GM12891 (cell line): ENCODE data around the gene APBB1IP.
"Not testable (repeated sequence)": the region's sequence is repeated elsewhere in the genome, so short reads cannot be mapped to it uniquely, and the experiment has no call there.

Experiments used
- DNase-seq: peaks from one replicate; pipeline ENCODE4 v3.0.0; 2011; ENCODE audit warnings: low spot score; ENCODE audit not compliant: insufficient read length
- FAIRE-seq: peaks from 2 replicates; lab custom pipeline; 2011; peaks lifted over from hg19 to GRCh38; lab: Jason Lieb, UNC
- PAX5 ChIP-seq: IDR thresholded peaks from 2 replicates; pipeline ENCODE4 v1.6.1; 2011; ENCODE audit warnings: low read length, moderate library complexity, mild to moderate bottlenecking; ENCODE audit not compliant: insufficient read depth, severe bottlenecking
- POLR2A ChIP-seq: IDR thresholded peaks from 2 replicates; pipeline ENCODE4 v1.6.1; 2011; ENCODE audit warnings: low read depth, low read length, control low read depth
- POLR2AphosphoS5 ChIP-seq: IDR thresholded peaks from 2 replicates; pipeline ENCODE4 v1.6.1; 2011; ENCODE audit warnings: low read depth, low read length, control low read depth
- POU2F2 ChIP-seq: IDR thresholded peaks from 2 replicates; pipeline ENCODE4 v1.6.1; 2011; ENCODE audit warnings: low read depth, mild to moderate bottlenecking, control low read depth, low read length, moderate library complexity
- SPI1 ChIP-seq: IDR thresholded peaks from 2 replicates; pipeline ENCODE4 v1.6.1; 2011; ENCODE audit warnings: low read depth, low read length, control low read depth
- TAF1 ChIP-seq: IDR thresholded peaks from 2 replicates; pipeline ENCODE4 v1.6.1; 2011; ENCODE audit warnings: low read depth, low read length, control low read depth

APBB1IP gene

DNA sequence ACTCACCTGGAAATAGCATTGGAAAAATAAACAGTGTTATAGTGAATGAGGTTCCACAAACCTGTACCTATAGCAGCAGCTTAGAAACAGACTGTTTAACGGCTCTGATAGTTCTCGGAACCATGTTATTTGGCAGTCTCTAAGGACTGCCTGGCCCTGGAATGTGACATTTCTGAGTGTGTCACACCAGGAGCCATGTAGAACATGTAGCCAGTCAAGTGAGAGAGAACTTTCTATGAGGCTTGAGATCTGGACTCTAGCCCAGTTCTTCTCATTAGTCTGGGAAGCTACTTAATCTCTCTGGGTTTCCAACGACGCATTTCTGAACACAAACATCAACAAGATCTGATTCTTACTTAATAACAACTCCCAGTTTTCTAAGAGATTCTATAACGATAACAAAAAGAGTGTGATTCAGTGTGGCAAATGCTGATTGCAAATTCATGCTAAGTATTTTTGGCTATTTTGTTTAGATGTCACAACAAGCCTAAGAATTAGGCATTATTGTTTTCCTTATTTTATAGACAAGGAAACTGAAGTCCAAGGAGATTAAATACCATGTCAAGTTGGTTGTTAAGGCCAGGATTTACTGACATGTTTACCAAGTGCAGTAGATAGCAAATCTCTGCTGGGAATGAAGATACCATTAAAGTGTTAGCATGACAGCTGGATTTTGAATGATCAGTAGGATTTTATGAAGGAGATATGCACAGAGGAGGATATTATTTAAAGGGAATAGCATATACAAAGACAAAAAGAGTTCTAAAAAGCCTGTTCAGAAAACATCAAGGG lies 47.2 kb downstream of the APBB1IP start:
- TF ChIP-seq POU2F2 (no peak), SPI1 (no peak), POLR2A (no peak), PAX5 (no peak), TAF1 (no peak), POLR2AphosphoS5 (no peak)
- DNase-seq = no peak
- peak; percentile 64 for FAIRE-seq

DNA sequence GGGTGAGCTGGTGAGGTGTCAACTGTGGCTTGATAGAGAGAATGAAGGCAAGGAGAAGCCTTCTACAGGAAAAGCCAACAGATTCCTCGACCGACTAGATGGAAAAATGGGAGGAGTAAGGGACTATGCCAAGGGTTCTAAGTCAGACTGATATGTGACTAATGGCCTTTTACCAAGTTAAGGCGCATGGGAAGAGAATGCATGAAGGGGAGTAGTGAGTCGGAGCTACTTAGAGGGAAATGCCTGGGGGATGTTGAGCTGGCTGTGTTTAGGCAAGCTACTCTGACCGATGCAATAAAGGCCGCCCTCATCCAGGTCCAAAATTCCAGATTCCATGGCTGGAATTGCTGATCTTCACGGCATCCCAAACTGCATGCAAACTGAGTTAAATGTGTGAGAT lies 48.2 kb downstream of the APBB1IP start:
- DNase-seq = no peak
- TF ChIP-seq POU2F2 (no peak), TAF1 (no peak), PAX5 (no peak), POLR2A (no peak), POLR2AphosphoS5 (no peak), SPI1 (no peak)
- FAIRE-seq = no peak

DNA sequence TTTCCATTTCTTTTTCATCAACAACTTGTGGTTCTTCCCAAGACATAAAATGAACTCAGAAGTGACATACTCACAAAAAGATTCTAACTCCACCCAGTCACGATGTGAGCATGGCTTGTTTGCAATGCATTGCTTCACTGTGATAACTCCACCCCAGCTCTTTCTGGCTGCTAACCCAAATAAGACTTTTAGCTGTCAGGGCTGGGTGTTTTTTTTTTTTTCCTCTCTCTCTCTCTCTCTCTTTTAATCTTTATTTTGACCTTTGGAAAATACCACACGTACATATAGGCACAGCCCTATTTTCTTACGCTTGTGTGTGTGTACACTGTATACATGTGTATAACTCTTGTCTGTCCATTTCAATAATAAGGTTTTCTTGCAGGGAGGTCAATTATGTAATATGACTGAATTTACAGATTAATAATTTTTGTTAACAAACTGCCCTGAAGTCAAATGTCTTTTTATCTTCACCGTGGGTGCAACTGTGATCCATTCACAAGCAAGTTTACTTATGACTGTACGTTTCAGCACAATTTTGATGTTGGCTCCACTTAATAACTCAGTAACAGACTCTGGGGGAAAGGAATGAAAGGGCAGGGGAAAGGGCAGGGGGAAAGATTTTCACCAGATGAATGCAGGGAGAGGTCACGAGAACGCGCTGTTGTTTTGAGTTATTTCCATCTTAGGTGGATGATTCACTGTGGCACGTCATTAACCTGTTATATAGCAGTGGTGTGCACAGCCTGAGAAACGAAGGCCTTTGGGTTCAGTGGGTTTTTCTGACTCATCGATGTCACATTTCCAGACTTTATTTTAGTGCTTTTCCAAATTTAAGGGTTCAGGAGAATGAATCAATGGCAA lies 49.1 kb downstream of the APBB1IP start:
- FAIRE-seq (peak; percentile 90), DNase-seq (no peak)
- TF ChIP-seq SPI1 (no peak), POU2F2 (0 out of 2 replicates have a peak, but pooled peaks have one; percentile 19), POLR2AphosphoS5 (no peak)

DNA sequence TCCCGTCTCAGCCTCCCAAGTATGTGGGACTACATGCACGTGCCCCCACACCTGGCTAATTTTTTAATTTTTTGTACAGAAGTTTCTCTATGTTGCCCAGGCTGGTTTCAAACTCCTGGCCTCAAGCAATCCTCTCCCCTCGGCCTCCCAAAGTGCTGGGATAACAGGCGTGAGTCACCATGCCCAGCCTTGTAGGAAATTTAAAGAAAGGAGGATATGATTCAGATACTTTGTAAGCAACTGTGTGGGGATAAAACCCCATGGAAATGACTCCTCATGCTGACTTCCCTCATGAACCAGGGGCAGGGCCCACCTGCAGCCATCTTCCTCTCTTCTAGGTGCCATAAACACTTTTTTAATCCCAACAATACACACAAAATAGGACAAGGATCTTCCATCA lies 50.2 kb downstream of the APBB1IP start:
- DNase-seq (no peak), FAIRE-seq (no peak)
- TF ChIP-seq TAF1 = no peak
- TF ChIP-seq POLR2A = no peak
- TF ChIP-seq POLR2AphosphoS5 = no peak
- TF ChIP-seq POU2F2 = no peak

DNA sequence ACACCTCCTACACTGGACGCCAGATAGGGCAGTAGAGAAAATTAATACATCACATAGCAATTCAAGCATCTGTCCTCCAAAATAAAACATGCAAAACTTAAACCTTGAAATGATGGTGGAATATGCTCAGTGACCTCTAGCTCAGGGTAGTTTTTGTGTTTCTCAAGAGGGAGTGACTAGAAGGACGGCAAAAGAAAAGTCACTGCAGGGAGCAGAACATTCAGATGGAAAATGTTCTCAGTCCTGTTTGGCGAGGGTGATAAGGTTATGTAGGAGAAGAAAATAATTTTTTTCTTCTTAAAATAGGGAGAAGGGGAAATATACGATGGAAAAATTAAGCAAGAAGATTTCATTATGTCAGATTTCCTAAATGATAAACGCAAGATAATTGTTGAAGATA lies 50.9 kb downstream of the APBB1IP start:
- no peak for TF ChIP-seq POLR2AphosphoS5
- no peak for TF ChIP-seq POU2F2
- no peak for DNase-seq
- no peak for FAIRE-seq

DNA sequence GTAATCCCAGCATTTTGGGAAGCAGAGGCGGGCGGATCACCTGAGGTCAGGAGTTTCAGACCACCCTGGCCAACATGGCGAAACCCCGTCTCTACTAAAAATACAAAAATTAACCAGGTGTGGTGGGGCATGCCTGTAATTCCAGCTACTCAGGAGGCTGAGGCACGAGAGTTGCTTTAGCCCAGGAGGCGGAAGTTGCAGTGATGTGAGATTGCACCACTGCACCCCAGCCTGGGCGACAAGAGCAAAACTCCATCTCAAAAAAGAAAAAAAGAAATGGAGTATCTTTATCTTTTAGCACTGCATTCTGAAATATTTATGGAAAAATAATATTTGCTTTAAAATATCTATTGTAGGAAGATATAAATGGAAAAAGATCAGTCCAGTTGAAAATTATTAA lies 52.2 kb downstream of the APBB1IP start:
- not testable (repeated sequence) for FAIRE-seq, DNase-seq

DNA sequence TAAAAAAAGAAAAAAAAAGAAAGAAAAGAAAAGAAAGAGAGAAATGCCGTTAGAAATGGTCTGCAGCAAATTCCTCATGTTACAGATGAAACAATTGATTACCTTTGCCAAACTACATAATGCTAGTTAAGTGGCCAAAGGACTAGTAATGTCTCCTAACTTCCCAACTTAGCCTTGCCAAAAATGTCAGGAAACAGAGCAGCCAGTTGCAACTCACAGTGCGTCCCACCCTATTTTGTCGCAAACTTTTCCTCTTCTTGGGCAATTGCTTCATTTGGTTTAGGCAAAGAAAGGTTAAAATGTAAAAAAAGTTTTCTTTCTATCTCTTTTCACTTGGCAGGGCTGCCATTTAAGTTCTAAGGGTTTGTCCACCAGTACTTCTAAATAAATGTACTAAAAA lies 53.1 kb downstream of the APBB1IP start:
- no peak for TF ChIP-seq SPI1
- no peak for TF ChIP-seq POLR2A
- no peak for TF ChIP-seq POU2F2
- no peak for TF ChIP-seq PAX5
- no peak for TF ChIP-seq POLR2AphosphoS5
- no peak for TF ChIP-seq TAF1
- DNase-seq (no peak), FAIRE-seq (no peak)

DNA sequence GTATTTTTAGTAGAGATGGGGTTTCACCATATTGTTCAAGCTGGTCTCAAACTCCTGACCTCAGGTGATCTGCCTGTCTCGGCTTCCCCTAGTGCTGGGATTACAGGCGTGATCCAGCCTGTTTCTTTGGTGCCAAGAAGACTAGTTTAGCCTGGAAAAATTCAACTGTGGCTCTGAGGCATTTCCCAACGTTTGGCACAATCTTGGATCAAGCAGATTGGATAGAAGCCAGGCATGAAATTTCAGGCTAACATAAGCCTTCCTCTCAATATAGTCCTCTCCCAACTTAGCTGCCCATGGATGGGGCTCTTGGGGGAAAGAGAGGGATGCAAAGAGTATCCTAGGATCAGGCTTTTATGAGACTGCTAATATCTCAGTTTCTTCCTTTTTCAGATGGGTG lies 53.8 kb downstream of the APBB1IP start:
- DNase-seq = no peak
- FAIRE-seq = no peak
- TF ChIP-seq POU2F2 (no peak), TAF1 (no peak), POLR2A (no peak), PAX5 (no peak), SPI1 (no peak), POLR2AphosphoS5 (no peak)

DNA sequence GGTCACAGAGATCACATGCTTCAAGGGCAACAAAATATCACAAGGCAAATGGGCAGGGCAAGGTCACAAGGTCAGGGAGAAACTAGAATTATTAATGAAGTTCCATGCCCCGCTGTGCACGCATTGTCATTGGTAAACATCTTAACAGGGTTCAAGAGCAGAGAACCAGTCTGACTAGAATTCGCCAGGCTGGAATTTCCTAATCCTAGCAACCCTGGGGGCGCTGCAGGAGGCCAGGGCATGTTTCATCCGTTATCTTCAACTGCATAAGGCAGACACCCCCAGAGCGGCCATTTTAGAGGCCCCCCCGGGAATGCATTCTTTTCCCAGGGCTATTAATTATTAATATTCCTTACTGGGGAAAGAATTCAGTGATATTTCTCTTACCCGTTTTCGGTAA lies 54.6 kb downstream of the APBB1IP start:
- DNase-seq, FAIRE-seq: not testable (repeated sequence)

DNA sequence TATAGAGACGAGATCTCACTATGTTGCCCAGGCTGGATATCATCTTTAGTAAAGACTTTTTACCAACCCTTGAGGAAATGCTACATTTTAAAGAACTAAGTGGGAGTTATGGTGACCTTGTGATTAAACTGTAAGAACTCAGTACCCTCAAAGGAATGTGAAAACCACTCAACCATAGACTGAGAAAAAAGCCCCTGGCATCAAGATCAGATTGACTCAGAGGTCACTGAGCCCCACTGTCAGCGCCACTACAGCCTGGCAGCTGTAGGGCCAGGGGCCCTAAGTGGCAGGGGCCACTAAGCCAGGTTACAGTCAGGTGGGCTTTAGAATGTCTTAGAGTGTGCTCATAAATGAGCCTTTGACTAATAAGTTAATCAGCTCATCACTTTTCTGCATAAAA lies 55.9 kb downstream of the APBB1IP start:
- DNase-seq (no peak), FAIRE-seq (no peak)
- TF ChIP-seq PAX5 (no peak), SPI1 (no peak), TAF1 (no peak), POU2F2 (no peak), POLR2AphosphoS5 (no peak), POLR2A (no peak)
